ENCODE measurements around the gene POMP.

- TF ChIP-seq YY1 (IDR thresholded peaks at IDR 0.05; ENCODE audit: insufficient read depth, insufficient read length): no peak
- no peak for TF ChIP-seq ZNF274 (IDR thresholded peaks at IDR 0.05; ENCODE audit: low read depth, low read length)
Observed at GRCh38 chr13:28622286-28622685, 36.6 kb upstream of the POMP start.
